ENCODE data around the gene ACTA1.

DNA sequence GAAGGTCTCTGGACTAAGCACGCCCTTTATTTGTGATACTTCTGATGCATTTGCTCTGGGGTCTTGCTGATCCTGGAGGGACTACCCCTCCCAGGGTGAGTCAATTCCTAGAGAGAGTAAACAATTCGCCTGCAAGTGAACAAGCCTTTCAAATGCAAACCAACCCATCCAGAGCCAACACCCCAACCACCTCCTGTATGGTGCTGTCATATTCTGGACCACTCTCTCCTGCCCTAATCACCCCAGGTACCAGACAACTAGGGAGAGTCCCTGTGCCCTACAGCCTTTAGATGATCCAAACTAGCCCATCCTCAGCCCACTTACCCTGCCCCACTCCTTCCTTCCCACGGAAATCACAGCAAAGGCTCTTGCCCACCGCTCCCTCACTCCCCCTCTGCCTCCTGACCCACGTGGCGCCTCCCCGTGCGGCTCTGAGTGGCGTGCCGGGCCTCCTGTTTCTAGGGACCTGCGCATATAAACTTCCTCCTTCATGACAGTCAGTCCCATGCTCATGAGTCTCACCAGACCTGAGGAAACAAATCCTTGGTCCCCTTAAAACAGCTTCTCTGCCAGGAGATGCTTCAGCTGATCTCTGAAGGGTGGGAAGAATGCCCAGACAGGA lies 37.2 kb downstream of the ACTA1 start:
- TF ChIP-seq CTCF (conservative IDR thresholded peaks at IDR 0.05; ENCODE audit: low read length): no peak
- no peak for TF ChIP-seq EZH2phosphoT487 (IDR thresholded peaks at IDR 0.05; ENCODE audit: borderline replicate concordance, low read depth, low read length)

All from OCI-LY7 (cell line).